HCT116 (cell line): Measurements from ENCODE around the gene KLHL40. TPM values are rescaled to one million over a fixed set of nuclear protein-coding genes. Genes with fewer than 3 reads are reported as not detected.

Experiments
- ATAC-seq: fragments of 200-7000 bp; cut with Tn5 transposase; 2 replicates; pipeline ENCODE4 v1.9.1; 2020; ENCODE audit warnings: mild to moderate bottlenecking, moderate library complexity
- BruUV-seq: library from RNA; stranded (reverse); fragments of 400-500 nt; replicated peaks from 2 replicates; lab custom pipeline; 2021; lab: Mats Ljungman, UMichigan
- CTCF ChIA-PET: fragments of 300-600 bp; sonication (Branson Sonifier 250); formaldehyde crosslinking; loops from one replicate; lab custom pipeline; 2021; ENCODE audit warnings: antibody characterized with exemption; lab: Charles Lee
- POLR2A ChIA-PET: fragments of 300-600, 350-600 bp; sonication (Branson Sonifier 250); formaldehyde crosslinking; loops from one replicate; lab custom pipeline; 2021; ENCODE audit warnings: antibody characterized with exemption; lab: Charles Lee
- RAD21 ChIA-PET, 2 experiments: fragments of 300-600 bp; sonication (Branson Sonifier 250); formaldehyde crosslinking; loops; one replicate each; lab custom pipeline; 2023; ENCODE audit warnings: low total read pairs in 2 of 2; ENCODE audit not compliant: uncharacterized antibody in 2 of 2, unreplicated experiment in 2 of 2, low non-redundant PET in 1 of 2; lab: Charles Lee
- DNase-seq: peaks from one replicate; pipeline ENCODE4 v3.0.0-alpha.2; 2010; ENCODE audit warnings: low read depth, low spot score
- H2AFZ ChIP-seq: fragments of 200-600 bp; shearing (Covaris generic), sonication (generic); 2 replicates; pipeline ENCODE4 v1.6.1; 2017; ENCODE audit warnings: low read depth, mixed run types, mixed read lengths, antibody characterized with exemption, low read length; ENCODE audit not compliant: poor library complexity, severe bottlenecking
- H3K27ac ChIP-seq: 2 replicates; pipeline ENCODE4 v1.5.1; 2012; ENCODE audit warnings: low read depth, low read length
- H3K27me3 ChIP-seq: fragments of 200-600 bp; sonication (generic); 2 replicates; pipeline ENCODE4 v1.6.1; 2016; ENCODE audit warnings: mixed run types, low read length, mixed read lengths; ENCODE audit not compliant: insufficient read depth
- H3K36me3 ChIP-seq, 2 experiments: fragments of 200-500 bp in 1 of 2; fragments of 200-600 bp in 1 of 2; sonication (Bioruptor generic) in 1 of 2; sonication (generic) in 1 of 2; 2 replicates each; pipeline versions ENCODE4 v1.5.1 to v1.6.1; 2014 to 2016; ENCODE audit warnings: low read length in 2 of 2, inconsistent platforms in 1 of 2, mixed read lengths in 1 of 2, mixed run types in 1 of 2; ENCODE audit not compliant: insufficient read depth in 2 of 2, control insufficient read depth in 1 of 2
- H3K4me1 ChIP-seq, 2 experiments: fragments of 200-600 bp in 1 of 2; sonication (generic) in 1 of 2; 2 replicates each; pipeline versions ENCODE4 v1.5.1 to v1.6.1; 2012 to 2017; ENCODE audit warnings: low read length in 2 of 2, inconsistent platforms in 1 of 2, mild to moderate bottlenecking in 1 of 2, mixed read lengths in 1 of 2, mixed run types in 1 of 2, moderate library complexity in 1 of 2; ENCODE audit not compliant: insufficient read depth in 2 of 2, control insufficient read depth in 1 of 2
- H3K4me2 ChIP-seq: fragments of 200-600 bp; sonication (generic); 2 replicates; pipeline ENCODE4 v1.6.1; 2017; ENCODE audit warnings: mixed run types, low read length, mixed read lengths
- H3K4me3 ChIP-seq, 2 experiments: fragments of 200-600 bp in 1 of 2; sonication (generic) in 1 of 2; replicated peaks in 1 of 2; 2 replicates each; pipeline ENCODE4 v1.5.1; 2011 to 2016; ENCODE audit warnings: low read length in 2 of 2, control low read depth in 1 of 2, low read depth in 1 of 2, mild to moderate bottlenecking in 1 of 2, mixed read lengths in 1 of 2, mixed run types in 1 of 2
- H3K79me2 ChIP-seq: fragments of 200-600 bp; sonication (generic); 2 replicates; pipeline ENCODE4 v1.6.1; 2017; ENCODE audit warnings: mild to moderate bottlenecking, mixed run types, low read length, moderate library complexity, mixed read lengths; ENCODE audit not compliant: insufficient read depth
- H3K9ac ChIP-seq: fragments of 200-600 bp; sonication (generic); 2 replicates; pipeline ENCODE4 v1.6.1; 2016; ENCODE audit warnings: low read length, mixed read lengths
- H3K9me2 ChIP-seq: fragments of 200-600 bp; sonication (generic), shearing (Covaris generic); 2 replicates; pipeline ENCODE4 v1.6.1; 2017; ENCODE audit warnings: mixed run types, mild to moderate bottlenecking, moderate library complexity; ENCODE audit not compliant: insufficient read depth
- H3K9me3 ChIP-seq, 2 experiments: fragments of 200-500 bp in 1 of 2; fragments of 200-600 bp in 1 of 2; sonication (Bioruptor generic) in 1 of 2; sonication (generic) in 1 of 2; 2 replicates each; pipeline ENCODE4 v1.6.1; 2014 to 2017; ENCODE audit warnings: low read length in 2 of 2, mixed read lengths in 2 of 2, inconsistent platforms in 1 of 2, low read depth in 1 of 2, mild to moderate bottlenecking in 1 of 2, mixed run types in 1 of 2, moderate library complexity in 1 of 2; ENCODE audit not compliant: control insufficient read depth in 1 of 2, insufficient read depth in 1 of 2
- H4K20me1 ChIP-seq: fragments of 200-600 bp; sonication (generic), shearing (Covaris generic); 2 replicates; pipeline ENCODE4 v1.6.1; 2017; ENCODE audit warnings: mixed run types, mild to moderate bottlenecking, moderate library complexity; ENCODE audit not compliant: insufficient read depth
- EGR1 ChIP-seq: IDR thresholded peaks from 2 replicates; pipeline ENCODE4 v1.6.1; 2012; ENCODE audit warnings: low read depth
- ELF1 ChIP-seq: IDR thresholded peaks from 2 replicates; pipeline ENCODE4 v1.6.1; 2012; ENCODE audit warnings: low read depth, borderline replicate concordance
- POLR2AphosphoS5 ChIP-seq: IDR thresholded peaks from 2 replicates; pipeline ENCODE4 v1.6.1; 2011; ENCODE audit warnings: mild to moderate bottlenecking, low read depth, low read length, moderate library complexity
- SP1 ChIP-seq: IDR thresholded peaks from 2 replicates; pipeline ENCODE4 v1.6.1; 2012; ENCODE audit warnings: low read depth
- YY1 ChIP-seq: IDR thresholded peaks from 2 replicates; pipeline ENCODE4 v1.6.1; 2011; ENCODE audit warnings: low read length, low read depth, moderate library complexity, mild to moderate bottlenecking; ENCODE audit not compliant: insufficient replicate concordance; ENCODE audit errors: extremely low read depth
- intact Hi-C: fragments of 100-400 bp; cut with micrococcal nuclease; formaldehyde crosslinking; loops from 2 replicates; pipeline ENCODE4 v1.10.0; 2022
- total RNA-seq: library from RNA; stranded (reverse); gene quantifications from one replicate; pipeline ENCODE4 v1.2.1, GENCODE V29; 2021; ENCODE audit not compliant: unreplicated experiment
- TF ChIP-seq, protein P1 (sequence below), 3 experiments: fragments of 200-600 bp in 1 of 3; sonication (generic) in 1 of 3; IDR thresholded peaks in 2 of 3; conservative IDR thresholded peaks in 1 of 3; 2 replicates each; pipeline ENCODE4 v1.5.1; 2012 to 2017; ENCODE audit warnings: low read depth in 2 of 3, low read length in 2 of 3, antibody characterized with exemption in 1 of 3, borderline replicate concordance in 1 of 3, control low read depth in 1 of 3, mild to moderate bottlenecking in 1 of 3, mixed read lengths in 1 of 3, mixed run types in 1 of 3, moderate library complexity in 1 of 3; ENCODE audit not compliant: insufficient read depth in 1 of 3
- TF ChIP-seq, protein P2 (sequence below): IDR thresholded peaks from 2 replicates; pipeline ENCODE4 v1.6.1; 2012

Gene KLHL40
- total RNA-seq, 1 experiment from 2014 or later, result not detected

DNA sequence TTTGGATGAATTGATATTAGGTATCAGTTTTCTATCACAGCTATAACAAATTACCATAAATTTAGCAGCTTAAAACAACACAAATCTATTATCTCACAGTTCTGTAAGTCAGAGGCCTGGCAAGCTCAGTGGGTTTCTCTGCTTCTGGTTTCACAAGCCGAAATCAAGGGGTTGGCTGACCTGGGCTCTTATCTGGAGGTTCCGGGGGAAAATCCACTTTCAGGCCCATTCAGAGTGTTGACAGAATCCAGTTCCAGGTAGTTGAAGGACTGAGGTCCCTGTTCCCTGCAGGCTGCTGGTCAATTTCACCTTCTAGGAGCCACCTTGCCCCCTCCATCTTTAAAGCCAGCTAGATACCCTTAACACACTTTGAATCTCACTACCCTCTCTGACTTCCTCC is 28.4 kb downstream of the KLHL40 start (continued):
- TF ChIP-seq, protein P1, sequence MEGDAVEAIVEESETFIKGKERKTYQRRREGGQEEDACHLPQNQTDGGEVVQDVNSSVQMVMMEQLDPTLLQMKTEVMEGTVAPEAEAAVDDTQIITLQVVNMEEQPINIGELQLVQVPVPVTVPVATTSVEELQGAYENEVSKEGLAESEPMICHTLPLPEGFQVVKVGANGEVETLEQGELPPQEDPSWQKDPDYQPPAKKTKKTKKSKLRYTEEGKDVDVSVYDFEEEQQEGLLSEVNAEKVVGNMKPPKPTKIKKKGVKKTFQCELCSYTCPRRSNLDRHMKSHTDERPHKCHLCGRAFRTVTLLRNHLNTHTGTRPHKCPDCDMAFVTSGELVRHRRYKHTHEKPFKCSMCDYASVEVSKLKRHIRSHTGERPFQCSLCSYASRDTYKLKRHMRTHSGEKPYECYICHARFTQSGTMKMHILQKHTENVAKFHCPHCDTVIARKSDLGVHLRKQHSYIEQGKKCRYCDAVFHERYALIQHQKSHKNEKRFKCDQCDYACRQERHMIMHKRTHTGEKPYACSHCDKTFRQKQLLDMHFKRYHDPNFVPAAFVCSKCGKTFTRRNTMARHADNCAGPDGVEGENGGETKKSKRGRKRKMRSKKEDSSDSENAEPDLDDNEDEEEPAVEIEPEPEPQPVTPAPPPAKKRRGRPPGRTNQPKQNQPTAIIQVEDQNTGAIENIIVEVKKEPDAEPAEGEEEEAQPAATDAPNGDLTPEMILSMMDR (IDR thresholded peaks at IDR 0.05 in 2 of 3, conservative IDR thresholded peaks at IDR 0.05 in 1 of 3; ENCODE audit: borderline replicate concordance in 1 of 3, insufficient read depth in 1 of 3, low read depth in 2 of 3, low read length in 2 of 3), result no peak
- TF ChIP-seq, all 23 proteins: peak for 0

DNA sequence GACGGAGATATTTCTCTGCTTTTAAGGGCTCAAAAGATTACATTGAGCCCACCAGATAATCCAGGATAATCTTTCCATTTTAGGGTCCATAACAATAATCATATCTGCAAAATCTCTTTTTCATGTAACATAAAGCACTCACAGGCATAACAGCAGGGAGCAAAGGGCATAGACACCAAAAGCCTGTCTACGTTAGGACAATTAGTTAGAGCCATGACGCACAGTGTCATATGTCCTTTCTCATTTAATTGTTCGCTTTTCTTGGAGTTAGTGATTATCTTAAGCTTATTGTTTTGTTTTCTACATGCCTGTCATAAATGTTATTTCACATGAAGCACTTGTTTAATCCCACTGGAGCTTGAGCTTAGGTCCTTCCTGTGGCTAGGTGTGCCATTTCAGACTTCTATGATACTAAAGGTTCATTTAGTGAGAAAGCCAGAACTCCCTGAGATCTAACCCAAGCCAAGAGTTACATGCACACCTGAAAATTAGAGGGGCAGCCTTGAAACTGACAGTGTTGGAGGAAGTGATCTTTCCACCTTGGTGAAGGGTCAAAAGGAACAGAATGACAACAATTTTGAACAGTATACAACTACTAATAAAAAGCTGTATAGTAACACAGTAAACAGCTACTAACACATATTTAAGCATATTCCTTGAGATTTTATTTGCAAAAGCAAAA is 29.0 kb downstream of the KLHL40 start:
- POLR2A ChIA-PET, result no interaction called here
- H3K36me3 ChIP-seq, result no peaks in the 10 kb centered on the region
- no peak for DNase-seq
- H3K27me3 ChIP-seq, result no peaks in the 10 kb centered on the region
- intact Hi-C loops, result no loop called here
- H4K20me1 ChIP-seq, result no peaks in the 10 kb centered on the region
- TF ChIP-seq POLR2AphosphoS5 (no peak), ELF1 (no peak), EGR1 (no peak), YY1 (no peak), SP1 (no peak)
- TF ChIP-seq, protein P2, sequence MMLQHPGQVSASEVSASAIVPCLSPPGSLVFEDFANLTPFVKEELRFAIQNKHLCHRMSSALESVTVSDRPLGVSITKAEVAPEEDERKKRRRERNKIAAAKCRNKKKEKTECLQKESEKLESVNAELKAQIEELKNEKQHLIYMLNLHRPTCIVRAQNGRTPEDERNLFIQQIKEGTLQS, result no peak
- TF ChIP-seq, all 23 proteins: peak for 0
- no peak overlapping the region for H3K4me2 ChIP-seq
- BruUV-seq, result no TSS peak
- ChIA-PET RAD21 (no interaction called here), CTCF (no interaction called here)
- H3K4me3 ChIP-seq, result no peak overlapping the region
- H3K9me2 ChIP-seq, result no peaks in the 10 kb centered on the region
- H3K79me2 ChIP-seq, result no peaks in the 10 kb centered on the region
- H3K27ac ChIP-seq, result no peak overlapping the region
- no peak overlapping the region for H2AFZ ChIP-seq
- H3K9ac ChIP-seq, result no peak overlapping the region
- H3K4me1 ChIP-seq, result no peaks in the 10 kb centered on the region
- H3K9me3 ChIP-seq, result no peaks in the 10 kb centered on the region
- no peak for ATAC-seq
